Measurements from ENCODE around the gene LRRC75B. TPM values are rescaled to one million over a fixed set of nuclear protein-coding genes. Genes with fewer than 3 reads are reported as not detected.

The LRRC75B gene
- total and polyA plus RNA-seq, 2 of the 13 experiments (the other 11 are each of a cell fraction or from before 2014, with no cell fraction given): 11.8 to 34.8 TPM

GRCh38 chr22:24550028-24550901 lies 42.6 kb downstream of the LRRC75B start (continued):
- TF ChIP-seq ZBTB49 (CRISPR knock-in tag; IDR thresholded peaks at IDR 0.05; ENCODE audit: borderline replicate concordance) (no peak), BRCA1 (CRISPR knock-in tag; IDR thresholded peaks at IDR 0.05) (no peak), TCF7L2 (IDR thresholded peaks at IDR 0.05; ENCODE audit: low read depth, low read length) (no peak), ZNF746 (CRISPR knock-in tag; IDR thresholded peaks at IDR 0.05) (peak; percentile 90; the same call in 1 of the 2 replicates), EEA1 (CRISPR knock-in tag; IDR thresholded peaks at IDR 0.05; ENCODE audit: borderline replicate concordance) (no peak), ZSCAN22 (CRISPR knock-in tag; IDR thresholded peaks at IDR 0.05) (no peak), MAZ (IDR thresholded peaks at IDR 0.05; ENCODE audit: borderline replicate concordance, low read depth, low read length) (peak; percentile 79; the same call in 1 of the 2 replicates), MAZ (CRISPR knock-in tag; IDR thresholded peaks at IDR 0.05; ENCODE audit: low read depth) (no peak; the same call in none of the 2 replicates), NAIF1 (CRISPR knock-in tag; IDR thresholded peaks at IDR 0.05; ENCODE audit: borderline replicate concordance) (no peak), SUZ12 (IDR thresholded peaks at IDR 0.05; ENCODE audit: low read depth, low read length) (no peak), ZBTB46 (CRISPR knock-in tag; IDR thresholded peaks at IDR 0.05; ENCODE audit: borderline replicate concordance) (no peak), NR0B2 (CRISPR knock-in tag; IDR thresholded peaks at IDR 0.05) (peak; percentile 88), GMEB2 (CRISPR knock-in tag; IDR thresholded peaks at IDR 0.05; ENCODE audit: low read depth) (no peak), ZNF878 (CRISPR knock-in tag; IDR thresholded peaks at IDR 0.05) (peak; percentile 74; the same call in 1 of the 2 replicates), MXD4 (CRISPR knock-in tag; IDR thresholded peaks at IDR 0.05) (peak; percentile 91), ZNF720 (CRISPR knock-in tag; IDR thresholded peaks at IDR 0.05) (no peak), SP140L (CRISPR knock-in tag; IDR thresholded peaks at IDR 0.05; ENCODE audit: borderline replicate concordance) (no peak), ZNF816 (CRISPR knock-in tag; IDR thresholded peaks at IDR 0.05; ENCODE audit: borderline replicate concordance) (no peak), PATZ1 (CRISPR knock-in tag; IDR thresholded peaks at IDR 0.05) (peak; percentile 88), STAG1 (CRISPR knock-in tag; IDR thresholded peaks at IDR 0.05) (no peak), ZMAT3 (CRISPR knock-in tag; conservative IDR thresholded peaks at IDR 0.05) (peak; percentile 72; the same call in 1 of the 2 replicates)

Data from HepG2 (cell line).